ENCODE results near the gene SLC35F6. TPM values are rescaled to one million over a fixed set of nuclear protein-coding genes. Genes with fewer than 3 reads are reported as not detected.

SLC35F6 gene
- total RNA-seq, 4 donors from 2014 or later = 76.3 to 114 (median 86.2) TPM

DNA sequence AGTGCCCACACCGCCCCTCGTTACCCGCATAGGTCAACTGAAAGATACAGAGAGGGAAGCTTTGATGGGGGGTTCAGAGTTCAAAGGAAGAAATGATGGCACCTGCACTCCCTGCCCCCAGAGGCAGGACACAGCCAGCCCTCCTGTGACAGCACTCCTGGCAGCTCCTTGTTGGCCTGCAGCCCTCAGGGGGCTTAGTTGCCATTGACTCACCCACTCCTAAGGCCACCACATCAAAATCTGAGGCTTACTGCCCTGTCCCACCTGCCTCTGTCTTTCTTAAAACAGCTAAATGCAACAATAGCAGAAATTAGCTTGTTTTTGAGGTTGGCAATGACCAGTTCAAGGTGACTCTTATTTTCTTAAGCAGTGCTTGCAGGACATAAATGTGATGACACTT lies 31.6 kb upstream of the SLC35F6 start:
- Histone ChIP-seq H3K9me3 (no peaks in the 10 kb centered on the region), H3K27me3 (peaks cover 3% of the 10 kb centered on the region), H3K4me3 (no peak overlapping the region), H3K36me3 (no peaks in the 10 kb centered on the region), H3K27ac (no peak overlapping the region), H3K4me1 (no peaks in the 10 kb centered on the region)
- WGBS = 91% methylated on average over 3 of the region's 3 CpGs
- no peak for TF ChIP-seq POLR2AphosphoS5 (IDR thresholded peaks at IDR 0.05)
- no peak for TF ChIP-seq CTCF (IDR thresholded peaks at IDR 0.05)
- DNase-seq (ENCODE audit: low spot score in 2 of 2) = no peak

DNA sequence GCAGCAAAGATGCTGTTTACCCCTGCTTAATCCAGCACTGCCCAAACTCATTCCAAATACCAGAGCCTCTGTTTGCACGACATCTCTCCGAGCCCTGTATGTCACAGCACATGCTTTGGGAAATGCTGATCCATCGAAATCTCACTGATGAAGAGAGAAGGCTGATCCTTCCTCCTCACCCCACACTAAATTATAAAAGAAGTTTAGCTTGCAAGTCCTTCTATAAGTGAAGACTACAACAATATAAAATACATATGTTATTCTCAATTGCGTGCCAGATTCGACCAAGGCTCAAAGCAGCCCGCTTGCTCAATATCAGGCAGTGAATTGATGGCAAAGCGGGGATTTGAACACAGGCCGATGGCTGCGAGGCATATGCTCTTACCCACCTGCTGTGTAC lies 30.7 kb upstream of the SLC35F6 start:
- H3K27me3 ChIP-seq = peaks cover 3% of the 10 kb centered on the region
- H3K9me3 ChIP-seq = no peaks in the 10 kb centered on the region
- no peaks in the 10 kb centered on the region for H3K4me1 ChIP-seq
- TF ChIP-seq POLR2A (IDR thresholded peaks at IDR 0.05) = no peak
- no peak for TF ChIP-seq CTCF (IDR thresholded peaks at IDR 0.05)
- TF ChIP-seq POLR2AphosphoS5 (IDR thresholded peaks at IDR 0.05) = no peak
- 83% methylated on average over 9 of the region's 9 CpGs for WGBS
- H3K36me3 ChIP-seq = no peaks in the 10 kb centered on the region
- no peak for DNase-seq (ENCODE audit: low spot score in 2 of 2)
- H3K27ac ChIP-seq = no peak overlapping the region
- H3K4me3 ChIP-seq = no peak overlapping the region

DNA sequence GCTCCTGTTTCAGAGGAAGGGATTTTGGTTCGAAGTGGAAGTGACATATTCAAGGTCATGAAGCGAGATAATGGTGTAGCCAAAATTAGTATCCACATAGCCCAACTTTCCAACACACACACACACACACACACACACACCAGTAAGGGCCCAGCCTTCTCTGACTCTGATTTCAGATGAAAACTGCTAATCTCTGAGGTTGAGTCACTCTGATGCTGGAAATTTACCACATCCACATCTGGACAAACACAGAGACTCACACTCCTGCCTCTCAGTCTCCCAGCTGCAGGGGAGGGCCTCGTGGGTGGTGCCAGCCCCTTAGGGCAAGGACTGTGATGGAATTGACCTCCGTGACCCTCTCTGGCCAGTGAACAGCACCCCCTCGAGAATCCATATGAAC lies 29.0 kb upstream of the SLC35F6 start:
- Histone ChIP-seq H3K27me3 (peaks cover 3% of the 10 kb centered on the region), H3K9me3 (no peaks in the 10 kb centered on the region), H3K4me3 (no peak overlapping the region), H3K4me1 (no peaks in the 10 kb centered on the region), H3K36me3 (no peaks in the 10 kb centered on the region), H3K27ac (no peak overlapping the region)
- no peak for TF ChIP-seq POLR2AphosphoS5 (IDR thresholded peaks at IDR 0.05)
- TF ChIP-seq CTCF (IDR thresholded peaks at IDR 0.05) = no peak
- no peak for TF ChIP-seq POLR2A (IDR thresholded peaks at IDR 0.05)
- no peak for TF ChIP-seq EP300 (IDR thresholded peaks at IDR 0.05)
- no peak for DNase-seq (ENCODE audit: low spot score in 2 of 2)
- WGBS = 68% methylated on average over 5 of the region's 5 CpGs

DNA sequence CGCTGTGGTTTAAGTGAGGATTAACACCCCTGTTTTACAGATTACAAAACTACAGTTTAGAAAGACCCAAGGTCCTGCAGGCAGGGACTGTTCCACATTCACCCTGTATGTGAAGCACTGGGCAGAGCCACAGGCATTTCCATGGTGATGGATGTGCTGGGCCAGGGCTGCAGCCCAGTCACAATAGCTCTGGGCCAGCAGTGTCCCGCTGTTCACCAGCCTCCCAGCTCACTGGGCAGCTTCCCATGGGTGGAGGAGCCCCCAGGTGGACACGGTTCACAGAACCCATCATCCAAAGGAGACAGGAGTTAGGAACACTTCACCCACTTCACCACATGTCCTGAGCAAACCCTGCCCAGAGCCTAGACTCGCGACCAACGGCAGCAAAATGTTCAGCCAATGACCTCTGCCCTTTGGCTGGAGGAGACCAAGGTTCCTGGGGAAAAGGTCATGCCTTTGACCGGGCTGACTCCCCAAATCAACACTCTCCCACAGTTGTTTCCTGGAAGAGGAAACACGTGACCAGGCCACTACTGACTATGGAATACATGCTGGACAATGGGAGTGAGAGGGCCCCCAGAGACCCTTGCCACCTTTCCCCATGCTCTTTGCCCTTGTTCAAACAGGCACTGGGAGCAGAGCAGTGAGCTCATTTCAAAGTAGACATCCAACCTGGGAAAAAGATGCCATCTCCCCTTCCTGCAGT lies 28.0 kb upstream of the SLC35F6 start:
- Histone ChIP-seq H3K27ac (no peak overlapping the region), H3K36me3 (no peaks in the 10 kb centered on the region), H3K4me3 (no peak overlapping the region), H3K27me3 (peaks cover under 1% of the 10 kb centered on the region), H3K9me3 (no peaks in the 10 kb centered on the region), H3K4me1 (no peaks in the 10 kb centered on the region)
- WGBS = 76% methylated on average over 7 of the region's 8 CpGs
- DNase-seq (ENCODE audit: low spot score in 2 of 2) = no peak
- TF ChIP-seq EP300 (IDR thresholded peaks at IDR 0.05) = no peak
- TF ChIP-seq POLR2AphosphoS5 (IDR thresholded peaks at IDR 0.05) = no peak
- TF ChIP-seq POLR2A (IDR thresholded peaks at IDR 0.05) = no peak
- TF ChIP-seq CTCF (IDR thresholded peaks at IDR 0.05) = no peak

GRCh38 chr2:26737221-26737620 lies 26.9 kb upstream of the SLC35F6 start:
- Histone ChIP-seq H3K27ac (no peak overlapping the region), H3K4me3 (no peak overlapping the region), H3K9me3 (no peaks in the 10 kb centered on the region), H3K4me1 (no peaks in the 10 kb centered on the region), H3K36me3 (no peaks in the 10 kb centered on the region), H3K27me3 (no peaks in the 10 kb centered on the region)
- DNase-seq (ENCODE audit: low spot score in 2 of 2) = no peak
- WGBS = 92% methylated on average over 4 of the region's 4 CpGs
- TF ChIP-seq POLR2AphosphoS5 (IDR thresholded peaks at IDR 0.05) (no peak), CTCF (IDR thresholded peaks at IDR 0.05) (no peak), EP300 (IDR thresholded peaks at IDR 0.05) (no peak), POLR2A (IDR thresholded peaks at IDR 0.05) (no peak)

Measured in suprapubic skin (tissue), 4 donors.